GM19467 (cell line): Measurements from ENCODE around the gene IL19.
"Not testable (repeated sequence)": the region's sequence is repeated elsewhere in the genome, so short reads cannot be mapped to it uniquely, and the experiment has no call there.

ENCODE experiments used
- ATAC-seq: cut with Tn5 transposase; IDR thresholded peaks from one replicate; pipeline ENCODE4 v1.9.1; 2021; ENCODE audit warnings: mild to moderate bottlenecking, moderate library complexity; ENCODE audit not compliant: unreplicated experiment

Gene IL19

DNA sequence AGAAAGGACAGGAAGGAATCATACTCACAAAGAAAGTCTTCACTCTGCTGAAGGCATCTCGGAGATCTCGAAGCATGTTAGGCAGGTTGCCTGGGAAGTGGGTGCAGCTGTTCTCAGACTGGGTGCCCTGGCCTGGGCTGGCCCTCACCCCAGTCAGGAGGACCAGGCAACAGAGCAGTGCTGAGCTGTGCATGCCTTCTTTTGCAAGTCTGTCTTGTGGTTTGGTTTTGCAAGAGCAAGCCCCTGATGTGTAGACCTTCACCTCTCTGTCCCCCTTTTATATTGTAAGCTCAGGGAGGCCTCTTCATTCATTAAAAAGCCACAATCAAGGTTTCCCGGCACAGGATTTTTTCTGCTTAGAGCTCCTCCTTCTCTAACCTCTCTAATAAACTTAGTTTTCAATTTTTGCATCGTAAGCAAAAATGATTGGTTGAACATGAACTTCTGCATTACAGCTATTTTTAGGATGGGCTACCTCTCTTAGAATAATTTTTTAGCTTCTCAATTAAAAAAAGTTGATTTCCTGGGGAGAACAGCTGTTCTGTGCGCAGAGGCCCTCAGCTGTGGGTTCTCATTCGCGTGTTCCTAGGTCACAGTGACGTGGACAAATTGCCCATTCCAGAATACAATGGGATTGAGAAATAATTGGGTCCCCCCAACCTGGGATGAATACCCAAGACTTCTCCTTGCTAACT is 1.8 kb downstream of the IL19 start, which contains the start of gene IL10:
IL10 (minus strand) TSS at position 252 of the 695 bp plus-strand sequence; CDS start at position 193, 59 bp downstream.
- ATAC-seq, result no peak

DNA sequence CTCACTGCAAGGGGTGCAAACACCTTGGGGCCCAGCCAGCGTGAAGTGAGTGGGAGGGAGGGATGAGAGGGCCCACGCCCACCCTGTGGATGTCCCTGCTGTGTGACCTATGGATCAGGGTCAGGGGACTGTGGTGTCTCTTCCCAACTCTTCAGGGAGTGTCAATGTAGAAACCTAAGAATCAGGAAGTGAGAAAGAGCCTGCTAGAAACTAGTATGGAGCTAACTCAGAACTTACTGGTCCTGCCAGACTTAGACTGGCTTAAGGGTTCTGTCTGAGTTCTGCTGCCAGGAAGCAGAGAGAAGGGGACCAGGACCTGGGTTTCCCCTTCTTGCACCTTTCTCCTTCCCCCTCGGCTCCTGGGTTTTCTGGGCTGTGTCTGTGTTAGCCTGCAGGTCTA is 3.5 kb downstream of the IL19 start:
- no peak for ATAC-seq

DNA sequence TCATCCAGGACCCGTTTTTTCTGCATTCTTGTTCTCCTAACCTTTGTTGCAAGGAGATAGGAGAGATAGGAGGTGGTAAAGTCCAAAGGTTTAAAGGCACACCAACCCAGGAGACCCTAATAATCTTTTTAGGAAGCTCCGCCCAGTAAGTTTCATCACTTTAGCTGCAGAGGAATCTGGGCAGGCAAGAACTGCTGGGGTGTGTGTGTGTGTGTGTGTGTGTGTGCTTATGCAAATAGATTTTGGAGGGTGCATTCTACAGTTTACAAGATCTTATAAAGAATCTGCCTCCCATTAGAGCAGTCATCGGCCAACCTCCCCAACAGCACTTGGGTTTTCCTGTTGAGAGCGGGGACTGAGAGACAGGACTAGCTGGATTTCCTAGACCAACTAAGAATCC is 5.7 kb downstream of the IL19 start:
- ATAC-seq, result no peak

DNA sequence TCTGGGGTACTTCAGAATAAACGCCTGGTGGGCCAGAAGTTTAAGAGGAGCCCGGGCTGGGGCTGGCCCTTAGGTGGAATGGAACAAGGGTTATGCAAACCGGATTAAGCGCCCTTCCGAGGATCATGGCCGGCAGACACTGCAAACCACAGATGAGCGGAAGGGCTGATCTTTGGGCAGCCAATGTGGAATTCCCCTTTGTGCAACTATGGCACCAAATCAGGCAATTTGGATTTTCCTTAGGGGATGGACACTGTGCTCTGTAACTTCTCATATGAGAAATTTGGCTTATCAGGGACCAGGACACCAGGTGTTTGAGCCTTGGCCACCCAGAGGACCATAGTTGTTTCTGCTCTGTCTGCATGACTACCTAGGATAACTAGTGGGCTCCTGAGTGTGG is 7.5 kb downstream of the IL19 start:
- ATAC-seq, result no peak

DNA sequence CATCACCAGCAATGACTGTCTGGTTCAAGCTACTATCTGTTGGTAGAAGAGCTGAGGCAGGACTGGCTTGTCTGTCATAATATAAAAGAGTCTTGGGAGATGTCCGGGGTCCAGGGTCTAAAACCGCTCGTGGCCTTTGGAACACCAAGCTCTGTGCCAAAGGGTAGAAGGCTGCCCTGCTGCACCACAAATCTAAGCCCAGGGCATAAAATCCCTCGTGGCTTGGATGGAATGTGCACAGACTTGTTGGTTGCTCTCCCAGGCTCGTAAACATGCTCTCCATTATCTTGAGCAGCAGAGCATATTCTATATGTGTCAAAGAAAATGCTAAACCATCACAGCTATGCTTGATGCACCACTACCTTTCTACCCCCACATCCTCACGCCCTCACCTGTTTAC is 8.3 kb downstream of the IL19 start:
- not testable (repeated sequence) for ATAC-seq

DNA sequence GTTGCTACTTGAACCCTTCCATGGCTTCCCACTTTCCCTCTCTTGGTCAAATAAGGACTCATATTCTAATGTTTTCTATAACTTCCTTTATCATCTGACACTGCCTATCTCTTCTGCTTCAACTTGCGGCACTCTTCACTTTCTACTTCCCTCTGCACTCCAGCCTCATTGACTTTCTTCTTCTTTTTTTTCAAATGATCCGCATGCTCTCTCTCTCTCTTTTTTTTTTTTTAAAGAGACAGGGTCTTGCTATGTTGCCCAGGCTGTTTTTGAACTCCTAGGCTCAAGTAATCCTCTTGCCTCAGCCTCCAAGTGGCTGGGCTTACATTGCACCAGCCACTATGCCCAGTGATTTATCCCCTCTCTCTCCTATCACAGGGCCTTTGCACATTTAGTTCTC is 9.1 kb downstream of the IL19 start:
- no peak for ATAC-seq

DNA sequence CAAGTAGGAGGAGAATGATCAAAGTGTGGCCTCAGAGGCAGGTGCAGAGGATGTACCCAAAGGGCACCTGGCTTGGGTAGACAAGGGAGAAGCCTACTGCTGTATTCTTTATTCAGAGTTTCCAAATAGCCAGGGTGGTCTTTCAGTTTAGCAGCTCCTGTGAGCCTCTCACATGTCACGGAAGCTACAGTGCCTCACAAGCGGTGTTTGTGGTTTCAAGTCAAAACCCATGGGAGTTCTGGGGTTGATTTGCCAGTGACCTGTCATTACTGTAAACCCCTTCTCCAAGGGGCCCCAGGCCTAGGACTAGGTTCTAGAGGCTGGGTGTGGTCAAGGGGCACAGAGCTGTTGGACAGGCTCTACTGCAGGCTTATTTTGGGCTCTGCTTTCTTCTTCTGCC is 11.9 kb downstream of the IL19 start:
- peak; percentile 61 for ATAC-seq

DNA sequence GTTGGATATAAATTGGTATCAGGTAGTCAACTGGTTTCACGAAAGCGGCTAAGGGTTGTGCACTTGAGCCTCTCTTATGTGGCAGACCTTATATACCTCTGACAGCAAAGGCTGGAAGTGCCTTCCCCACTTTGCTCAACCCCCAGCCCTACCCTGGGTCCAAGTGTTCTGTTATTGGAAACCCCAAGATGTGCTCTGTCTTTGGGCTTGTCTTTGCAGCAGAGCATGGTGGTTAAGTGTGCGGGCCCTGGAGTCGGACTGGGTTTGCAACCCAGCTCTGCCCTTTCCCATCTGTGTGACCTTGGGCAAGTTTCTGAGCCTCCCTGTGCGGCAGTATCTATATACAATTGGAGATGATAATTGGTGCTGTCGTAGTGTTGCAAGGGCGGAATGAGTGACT is 12.9 kb downstream of the IL19 start:
- no peak for ATAC-seq

DNA sequence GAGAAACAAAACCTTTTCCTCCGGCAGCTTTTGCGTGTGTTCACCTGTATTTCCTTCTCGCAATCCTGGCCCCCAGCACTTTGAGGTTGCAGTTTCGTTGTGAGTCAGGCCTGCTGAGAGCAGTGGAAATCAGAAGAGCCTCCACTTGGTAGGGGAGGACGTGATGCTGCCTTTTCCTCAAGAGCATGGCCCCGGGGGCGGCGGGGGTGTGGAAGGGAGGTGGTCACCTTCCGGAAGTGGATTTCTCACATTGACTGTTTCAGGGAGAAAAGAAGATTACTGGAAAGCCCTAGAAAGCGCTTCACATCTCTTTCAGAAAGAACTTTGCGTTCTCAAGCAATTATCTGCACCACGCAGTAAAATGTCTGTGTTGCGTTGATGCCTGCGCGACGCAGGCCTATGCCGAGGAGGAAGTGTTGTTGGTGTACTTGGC is 13.9 kb downstream of the IL19 start:
- ATAC-seq, result peak; percentile 56

DNA sequence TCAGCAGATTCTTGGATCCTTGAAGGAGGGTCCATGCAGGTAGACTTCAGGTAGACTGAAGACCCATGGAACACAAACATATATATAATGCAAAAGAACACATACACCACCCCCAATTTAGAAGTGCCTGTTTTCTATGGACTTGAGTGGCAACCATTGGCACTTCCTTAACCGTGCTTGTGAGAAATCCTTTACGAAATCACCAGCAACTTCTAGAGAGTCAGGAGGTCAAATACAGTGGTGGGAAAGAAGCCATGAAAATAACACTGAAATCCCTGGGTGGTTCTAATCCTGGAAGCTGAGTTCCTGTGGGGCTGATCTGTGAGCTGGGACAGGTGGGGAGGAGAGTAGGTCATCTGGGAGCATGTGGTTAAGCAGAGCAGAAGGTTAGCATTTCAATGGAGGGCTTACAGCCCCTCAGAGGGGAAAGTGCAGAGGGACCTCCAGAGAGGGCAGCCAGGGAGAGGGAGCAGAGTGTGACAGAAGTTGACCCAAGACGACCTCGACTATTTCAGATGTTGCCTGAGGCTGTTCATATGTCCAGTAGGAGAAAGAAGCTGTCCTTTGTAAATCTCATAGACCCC is 14.7 kb downstream of the IL19 start:
- no peak for ATAC-seq

DNA sequence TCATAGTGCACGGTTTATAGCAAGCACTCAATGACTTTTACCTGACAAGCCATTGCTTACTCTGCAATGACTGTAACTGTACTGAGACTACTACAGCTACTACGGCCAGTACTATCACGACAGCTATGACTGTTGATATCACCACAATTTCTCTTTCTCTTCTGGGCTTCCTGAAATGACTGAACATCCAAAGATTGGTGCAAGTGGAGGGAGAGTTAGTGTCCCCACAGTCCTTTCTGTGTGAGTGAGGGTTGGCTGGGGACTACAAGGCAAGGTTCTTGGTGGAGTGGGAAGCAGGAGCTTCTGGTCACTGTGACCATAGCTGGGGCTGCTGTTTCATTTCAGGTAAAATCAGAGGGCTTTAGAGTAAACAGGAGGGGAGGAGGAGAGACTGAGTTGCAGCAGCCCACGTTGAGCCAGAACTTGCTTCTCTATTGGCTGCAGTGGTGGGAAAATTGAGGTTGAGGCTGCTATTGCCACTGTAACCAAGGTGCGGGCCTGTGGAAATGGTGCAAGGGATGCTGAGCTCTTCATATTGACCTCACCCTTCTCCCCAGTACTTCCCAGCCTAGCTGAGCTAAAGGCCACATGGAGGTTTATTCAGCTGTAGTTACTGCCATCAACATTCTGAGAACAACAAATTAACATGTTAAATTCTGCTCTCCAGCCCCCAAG is 15.8 kb downstream of the IL19 start:
- ATAC-seq, result no peak

DNA sequence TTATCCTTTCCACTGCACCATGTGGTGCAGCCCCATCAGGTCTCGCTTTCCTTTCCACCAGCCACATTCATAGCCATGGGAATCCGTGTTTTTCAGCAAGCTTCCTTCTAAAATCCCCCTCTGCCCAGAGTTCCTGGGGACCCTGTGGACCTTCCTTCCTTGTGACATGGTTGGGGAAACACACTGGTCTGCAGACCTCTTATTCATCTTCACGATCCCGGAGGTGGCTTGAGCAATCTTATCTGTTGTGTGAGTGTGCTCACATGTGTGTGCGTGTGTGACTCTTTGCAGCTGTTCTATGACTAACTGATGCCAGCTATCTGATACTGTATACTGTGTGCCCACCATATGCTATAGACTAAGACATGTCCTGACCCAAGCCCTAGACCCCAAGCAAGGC is 17.3 kb downstream of the IL19 start:
- ATAC-seq, result no peak

DNA sequence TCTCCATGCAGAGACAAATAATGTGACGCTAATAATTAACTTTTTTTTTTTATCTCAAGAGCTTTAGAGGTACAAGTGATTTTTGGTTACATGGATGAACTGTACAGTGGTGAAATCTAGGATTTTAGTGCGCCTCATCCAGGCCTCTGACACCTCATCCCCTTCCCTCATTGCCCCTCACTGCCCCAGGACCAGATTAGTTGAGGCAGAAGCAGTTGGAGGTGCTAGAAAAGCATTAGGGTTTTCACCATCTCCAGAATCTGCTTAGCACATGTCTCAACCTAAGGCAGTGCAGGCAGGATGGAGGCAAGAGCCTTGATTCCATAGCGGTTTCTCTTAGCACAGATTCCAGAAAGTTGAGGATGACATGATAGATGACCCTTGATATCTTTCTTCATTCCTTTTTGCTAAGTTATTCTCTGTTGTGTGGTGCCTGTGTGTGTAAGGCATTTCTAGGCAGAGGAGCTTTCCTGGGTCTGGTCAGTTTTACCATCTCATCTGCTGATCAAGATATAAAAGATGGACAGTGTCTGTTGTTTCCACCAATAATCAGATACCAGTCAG is 18.0 kb downstream of the IL19 start:
- ATAC-seq, result no peak

DNA sequence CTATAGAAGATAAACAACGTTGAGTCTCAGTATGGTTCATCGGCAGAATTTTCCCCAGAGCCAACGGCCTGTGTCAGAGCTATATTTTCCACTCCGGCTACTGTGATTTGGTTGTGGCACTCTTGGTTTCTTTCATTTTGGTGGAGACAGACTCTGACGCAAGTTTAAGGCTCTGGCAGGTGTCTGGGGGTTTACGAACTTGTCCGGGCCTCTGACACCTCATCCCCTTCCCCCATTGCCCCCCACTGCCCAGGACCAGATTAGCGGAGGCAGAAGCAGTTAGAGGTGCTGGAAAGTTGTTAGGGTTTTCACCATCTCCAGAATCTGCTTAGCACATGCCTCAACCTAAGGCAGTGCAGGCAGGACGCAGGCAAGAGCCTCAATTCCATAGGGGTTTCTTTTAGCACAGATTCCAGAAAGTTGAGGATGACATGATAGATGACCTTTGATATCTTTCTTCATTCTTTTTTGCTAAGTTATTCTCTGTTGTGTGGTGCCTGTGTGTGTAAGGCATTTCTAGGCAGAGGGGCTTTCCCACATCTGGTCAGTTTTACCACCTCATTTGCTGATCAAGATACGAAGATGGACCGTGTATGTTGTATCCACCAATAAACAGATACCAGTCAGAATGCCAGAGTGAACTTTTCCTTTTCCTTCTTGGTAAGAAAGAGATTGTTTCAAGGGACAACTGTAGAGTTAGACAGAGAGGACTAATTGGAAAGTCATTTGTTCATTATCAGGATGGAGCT is 20.1 kb downstream of the IL19 start:
- ATAC-seq, result no peak

DNA sequence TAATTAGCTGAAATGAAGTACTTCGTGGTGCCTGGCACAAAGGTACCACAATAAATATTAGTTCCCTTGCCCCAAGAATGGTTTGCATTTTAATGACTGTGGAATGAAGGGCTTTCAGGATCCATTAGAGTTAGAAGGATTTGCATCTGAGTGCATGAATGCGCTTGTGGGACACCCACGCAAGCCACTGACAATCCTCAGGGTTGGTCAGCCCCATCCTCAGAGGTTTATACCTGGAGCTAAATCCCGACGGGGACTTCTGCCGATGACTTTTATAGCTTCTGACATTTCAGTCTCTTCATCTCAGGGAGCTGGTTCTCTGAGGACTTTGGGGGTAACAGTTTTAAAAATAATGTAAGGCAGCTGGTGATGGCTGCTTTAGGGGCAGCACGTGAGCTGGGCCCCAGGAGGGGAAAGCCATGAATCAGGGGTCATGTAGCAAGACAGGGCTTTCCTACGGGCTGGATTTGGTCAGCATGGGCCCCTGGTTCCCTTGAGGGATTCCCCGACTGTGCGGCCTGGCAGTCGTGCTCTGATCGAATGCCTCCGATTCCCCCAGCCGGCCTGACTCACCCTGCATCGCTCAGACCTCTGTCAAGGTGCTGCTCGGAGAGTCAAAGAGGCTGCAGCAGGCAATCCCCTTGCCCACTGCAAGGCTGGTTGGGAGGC is 22.5 kb downstream of the IL19 start:
- ATAC-seq, result peak; percentile 45

DNA sequence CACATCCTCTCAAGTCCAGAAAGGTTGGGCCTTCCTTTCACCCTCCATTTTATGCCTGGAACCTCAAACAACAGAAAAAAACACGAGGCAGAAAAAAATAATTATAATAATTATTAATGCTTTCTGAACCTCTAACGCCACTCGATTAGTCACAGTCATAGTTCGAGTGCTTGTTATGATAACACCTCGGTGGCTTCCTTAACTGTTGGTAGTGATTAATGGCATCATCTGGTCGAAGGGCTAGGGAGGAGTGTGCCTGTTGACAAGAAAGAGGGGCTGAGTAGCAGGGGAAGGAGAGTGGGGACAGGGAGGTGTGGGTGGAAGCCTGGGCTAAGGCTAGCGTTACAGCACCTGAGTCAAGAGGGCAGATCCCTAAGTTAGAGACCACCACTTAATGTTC is 23.0 kb downstream of the IL19 start:
- no peak for ATAC-seq

DNA sequence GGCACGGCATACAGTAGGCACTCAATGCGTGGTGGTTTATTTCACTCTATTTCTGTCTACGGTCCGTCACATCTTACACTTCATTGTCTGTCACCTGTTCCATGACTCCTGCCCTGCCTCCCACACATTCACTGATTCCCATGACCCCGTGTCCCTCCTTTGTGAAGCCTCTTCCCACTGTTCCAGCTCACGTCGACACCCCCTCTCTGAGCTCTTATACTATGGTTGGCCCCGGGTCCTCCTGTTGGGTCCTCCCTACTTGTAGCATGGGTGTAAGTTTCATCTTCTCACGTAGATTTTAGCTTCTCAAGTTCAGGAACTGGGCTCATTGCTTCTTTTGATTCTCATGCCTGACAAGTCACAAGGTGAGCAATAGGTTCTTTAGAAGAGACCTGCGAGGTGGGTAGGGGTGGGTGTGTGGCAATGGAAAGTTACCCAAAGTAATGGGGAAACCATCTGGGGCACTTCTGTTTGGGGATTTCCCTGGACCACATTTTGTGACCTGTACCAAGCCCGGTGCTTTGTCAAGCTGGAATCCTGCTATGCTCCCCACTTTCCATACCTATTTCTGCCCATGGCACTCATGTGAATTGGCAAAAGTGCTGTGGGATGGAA is 23.8 kb downstream of the IL19 start:
- ATAC-seq, result no peak

DNA sequence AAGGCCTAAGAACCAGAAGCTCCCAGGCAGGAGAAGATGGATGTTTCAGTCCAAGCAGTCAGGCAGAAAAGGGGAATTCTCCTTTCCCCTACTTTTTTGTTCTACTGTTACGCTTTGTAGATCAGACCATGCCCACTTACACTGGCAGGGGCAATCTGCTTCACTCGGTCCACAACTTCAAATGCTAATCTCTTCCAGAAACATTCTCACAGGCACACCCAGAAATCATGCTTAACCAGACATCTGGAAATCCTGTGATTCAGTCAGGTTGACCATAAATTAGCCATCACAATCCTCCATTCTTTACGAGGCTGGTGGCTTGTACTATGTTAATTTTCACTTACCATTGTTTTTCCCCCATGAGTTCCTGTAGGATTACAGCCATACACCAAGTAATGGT is 25.5 kb downstream of the IL19 start:
- ATAC-seq, result no peak

DNA sequence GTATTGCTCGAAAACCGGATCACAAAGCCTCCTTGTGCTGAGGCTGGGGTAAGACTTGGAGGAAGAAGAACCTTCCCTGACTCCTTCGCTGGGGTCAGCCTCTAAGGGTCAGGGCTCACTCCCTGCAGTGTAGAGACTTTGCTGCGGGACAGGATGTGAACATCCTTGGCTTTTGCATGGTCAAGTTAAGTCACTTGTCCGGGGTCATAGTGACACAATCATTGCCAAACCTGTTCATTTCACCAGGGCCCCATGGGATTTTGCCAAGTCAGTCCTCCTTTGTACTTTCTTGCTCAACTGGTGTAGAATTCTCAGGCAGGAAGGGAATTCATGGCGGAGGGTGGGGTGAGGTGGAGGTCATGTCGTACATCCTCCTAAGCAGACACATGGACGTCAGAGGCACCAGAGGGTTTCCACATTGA is 26.4 kb downstream of the IL19 start:
- ATAC-seq, result no peak
